HG03354 (cell line): ENCODE measurements around the gene FRYL.

Experiments used
- ATAC-seq: cut with Tn5 transposase; IDR thresholded peaks from one replicate; pipeline ENCODE4 v1.9.1; 2021; ENCODE audit warnings: mild to moderate bottlenecking; ENCODE audit not compliant: unreplicated experiment, poor library complexity, severe bottlenecking

FRYL gene

GRCh38 chr4:48636911-48637310, 143.2 kb downstream of the FRYL start:
- no peak for ATAC-seq

- ATAC-seq = no peak
Measured at GRCh38 chr4:48635980-48636379, 144.1 kb downstream of the FRYL start.

- peak; percentile 60 for ATAC-seq
Measured at GRCh38 chr4:48635310-48635709, 144.8 kb downstream of the FRYL start.

- no peak for ATAC-seq
Measured at GRCh38 chr4:48634688-48635308, 145.3 kb downstream of the FRYL start.

GRCh38 chr4:48633657-48634056, 146.4 kb downstream of the FRYL start:
- no peak for ATAC-seq

GRCh38 chr4:48629458-48629857, 150.6 kb downstream of the FRYL start:
- no peak for ATAC-seq

- no peak for ATAC-seq
Measured at GRCh38 chr4:48623182-48623780, 156.8 kb downstream of the FRYL start.

GRCh38 chr4:48620831-48621230, 159.2 kb downstream of the FRYL start:
- no peak for ATAC-seq

- no peak for ATAC-seq
Measured at GRCh38 chr4:48620093-48620492, 160.0 kb downstream of the FRYL start.

- no peak for ATAC-seq
Measured at GRCh38 chr4:48604527-48604926, 175.6 kb downstream of the FRYL start.

GRCh38 chr4:48604041-48604440, 176.0 kb downstream of the FRYL start:
- no peak for ATAC-seq

GRCh38 chr4:48603366-48604003, 176.6 kb downstream of the FRYL start:
- no peak for ATAC-seq

- no peak for ATAC-seq
Measured at GRCh38 chr4:48602763-48603162, 177.3 kb downstream of the FRYL start.

- ATAC-seq = no peak
Measured at GRCh38 chr4:48602222-48602621, 177.9 kb downstream of the FRYL start.

GRCh38 chr4:48596336-48596735, 183.7 kb downstream of the FRYL start:
- no peak for ATAC-seq

- no peak for ATAC-seq
Measured at GRCh38 chr4:48594180-48594579, 185.9 kb downstream of the FRYL start.

GRCh38 chr4:48591372-48591771, 188.7 kb downstream of the FRYL start:
- no peak for ATAC-seq

GRCh38 chr4:48590884-48591283, 189.2 kb downstream of the FRYL start:
- ATAC-seq = no peak

GRCh38 chr4:48589098-48589445, 191.0 kb downstream of the FRYL start:
- no peak for ATAC-seq

GRCh38 chr4:48588230-48589097, 191.6 kb downstream of the FRYL start:
- ATAC-seq = no peak

GRCh38 chr4:48585401-48585800, 194.7 kb downstream of the FRYL start:
- no peak for ATAC-seq
